Mesendoderm (in vitro differentiated cells): ENCODE results near the gene EIF2B5.

Source experiments
- DNase-seq: peaks from one replicate; pipeline ENCODE4 v3.0.0; 2013
- H2AK5ac ChIP-seq: 2 replicates; pipeline ENCODE4 v1.6.1; 2013; ENCODE audit warnings: low read length, inconsistent platforms
- H2BK120ac ChIP-seq: 2 replicates; pipeline ENCODE4 v1.6.1; 2013; ENCODE audit warnings: low read depth, mild to moderate bottlenecking, low read length, moderate library complexity, mixed read lengths
- H2BK15ac ChIP-seq: replicated peaks from 2 replicates; pipeline ENCODE4 v1.6.1; 2013; ENCODE audit warnings: low read depth, mild to moderate bottlenecking, moderate library complexity
- H2BK5ac ChIP-seq: 2 replicates; pipeline ENCODE4 v1.6.1; 2013; ENCODE audit warnings: low read length, inconsistent platforms
- H3K18ac ChIP-seq: 2 replicates; pipeline ENCODE4 v1.6.1; 2013; ENCODE audit warnings: mild to moderate bottlenecking, low read length, mixed read lengths
- H3K23ac ChIP-seq: one replicate; pipeline ENCODE4 v1.6.1; 2013; ENCODE audit warnings: low read length
- H3K27ac ChIP-seq: 2 replicates; pipeline ENCODE4 v1.5.1; 2013; ENCODE audit warnings: low read depth, mild to moderate bottlenecking, inconsistent platforms, low read length, moderate library complexity
- H3K27me3 ChIP-seq: 2 replicates; pipeline ENCODE4 v1.6.1; 2013; ENCODE audit warnings: low read length, control low read depth, mild to moderate bottlenecking, inconsistent platforms; ENCODE audit not compliant: insufficient read depth, poor library complexity
- H3K36me3 ChIP-seq: 2 replicates; pipeline ENCODE4 v1.6.1; 2013; ENCODE audit warnings: low read length, inconsistent platforms; ENCODE audit not compliant: control insufficient read depth, insufficient read depth
- H3K4ac ChIP-seq: one replicate; pipeline ENCODE4 v1.6.1; 2013; ENCODE audit warnings: low read depth, mild to moderate bottlenecking, low read length, moderate library complexity
- H3K4me1 ChIP-seq: 2 replicates; pipeline ENCODE4 v1.6.1; 2013; ENCODE audit warnings: low read depth, low read length, inconsistent platforms; ENCODE audit not compliant: control insufficient read depth
- H3K4me2 ChIP-seq: 2 replicates; pipeline ENCODE4 v1.6.1; 2013; ENCODE audit warnings: low read length
- H3K4me3 ChIP-seq: 2 replicates; pipeline ENCODE4 v1.5.1; 2013; ENCODE audit warnings: mild to moderate bottlenecking, low read length
- H3K56ac ChIP-seq: one replicate; pipeline ENCODE4 v1.6.1; 2013; ENCODE audit warnings: low read length
- H3K79me1 ChIP-seq: 2 replicates; pipeline ENCODE4 v1.6.1; 2013; ENCODE audit warnings: low read length, inconsistent platforms
- H3K79me2 ChIP-seq: 2 replicates; pipeline ENCODE4 v1.6.1; 2013; ENCODE audit warnings: mild to moderate bottlenecking, low read length; ENCODE audit not compliant: control insufficient read depth, insufficient read depth
- H3K9ac ChIP-seq: 2 replicates; pipeline ENCODE4 v1.6.1; 2013; ENCODE audit warnings: low read length, inconsistent platforms
- H4K5ac ChIP-seq: one replicate; pipeline ENCODE4 v1.6.1; 2013; ENCODE audit warnings: low read length
- H4K8ac ChIP-seq: one replicate; pipeline ENCODE4 v1.6.1; 2013; ENCODE audit warnings: low read depth, mild to moderate bottlenecking, control low read depth, low read length, moderate library complexity
- WGBS: extraction: QIAGEN DNeasy Blood & Tissue Kit; methylation state at CpG from one replicate; pipeline ENCODE4 v1.1.7; 2013; ENCODE audit warnings: low lambda C conversion rate, missing lambda C conversion rate; ENCODE audit not compliant: insufficient coverage; ENCODE audit errors: extremely low coverage; 5-methylcytosine and 5-hydroxymethylcytosine counted together

The EIF2B5 gene

GRCh38 chr3:184129012-184129411 is 6.1 kb upstream of the EIF2B5 start:
- no peak overlapping the region for H3K56ac ChIP-seq
- no CpG with 5 or more reads among the region's 2 CpGs for WGBS
- no peak overlapping the region for H3K4ac ChIP-seq
- H2AK5ac ChIP-seq: no peak overlapping the region
- no peak overlapping the region for H3K4me3 ChIP-seq
- H3K36me3 ChIP-seq: no peaks in the 10 kb centered on the region
- no peak overlapping the region for H2BK5ac ChIP-seq
- no peak overlapping the region for H3K9ac ChIP-seq
- no peak overlapping the region for H2BK15ac ChIP-seq
- no peaks in the 10 kb centered on the region for H3K79me1 ChIP-seq
- no peaks in the 10 kb centered on the region for H3K79me2 ChIP-seq
- H4K5ac ChIP-seq: no peak overlapping the region
- no peak overlapping the region for H3K23ac ChIP-seq
- H3K4me2 ChIP-seq: no peak overlapping the region
- no peak overlapping the region for H3K18ac ChIP-seq
- no peak overlapping the region for H3K27ac ChIP-seq
- no peaks in the 10 kb centered on the region for H3K4me1 ChIP-seq
- DNase-seq: peak; percentile 74
- H3K27me3 ChIP-seq: no peaks in the 10 kb centered on the region
- no peak overlapping the region for H2BK120ac ChIP-seq
- H4K8ac ChIP-seq: no peak overlapping the region

GRCh38 chr3:184132945-184133344 is 2.2 kb upstream of the EIF2B5 start:
- no peak overlapping the region for H2AK5ac ChIP-seq
- peaks cover 23% of the 10 kb centered on the region for H3K79me2 ChIP-seq
- no peak overlapping the region for H2BK120ac ChIP-seq
- H3K23ac ChIP-seq: no peak overlapping the region
- no peak overlapping the region for H4K8ac ChIP-seq
- peaks cover 6% of the 10 kb centered on the region for H3K4me1 ChIP-seq
- H2BK15ac ChIP-seq: no peak overlapping the region
- H3K4ac ChIP-seq: no peak overlapping the region
- no peak overlapping the region for H3K4me3 ChIP-seq
- peaks cover 18% of the 10 kb centered on the region for H3K79me1 ChIP-seq
- H3K27ac ChIP-seq: no peak overlapping the region
- DNase-seq: no peak
- no peaks in the 10 kb centered on the region for H3K27me3 ChIP-seq
- H3K18ac ChIP-seq: no peak overlapping the region
- WGBS: no CpG with 5 or more reads among the region's 4 CpGs
- H3K9ac ChIP-seq: no peak overlapping the region
- H2BK5ac ChIP-seq: no peak overlapping the region
- no peak overlapping the region for H3K4me2 ChIP-seq
- no peak overlapping the region for H3K56ac ChIP-seq
- H4K5ac ChIP-seq: no peak overlapping the region
- peaks cover 2% of the 10 kb centered on the region for H3K36me3 ChIP-seq

GRCh38 chr3:184133840-184134745 is 1.1 kb upstream of the EIF2B5 start:
- Histone ChIP-seq H3K27ac (no peak overlapping the region), H3K27me3 (no peaks in the 10 kb centered on the region), H3K4me2 (peak overlapping the region; percentile 97), H3K9ac (peak overlapping the region; percentile 91), H2BK15ac (no peak overlapping the region), H3K23ac (peak overlapping the region; percentile 67), H3K36me3 (peaks cover 2% of the 10 kb centered on the region), H3K18ac (peak overlapping the region; percentile 25), H2AK5ac (no peak overlapping the region), H3K4me1 (peaks cover 6% of the 10 kb centered on the region), H2BK5ac (no peak overlapping the region), H3K4me3 (peak overlapping the region; percentile 80), H4K5ac (no peak overlapping the region), H4K8ac (no peak overlapping the region), H3K4ac (peak overlapping the region; percentile 64), H3K79me1 (peaks cover 18% of the 10 kb centered on the region), H2BK120ac (no peak overlapping the region), H3K56ac (peak overlapping the region; percentile 93), H3K79me2 (peaks cover 23% of the 10 kb centered on the region)
- peak; percentile 90 for DNase-seq
- WGBS: no CpG with 5 or more reads among the region's 37 CpGs

- Histone ChIP-seq H3K36me3 (peaks cover 2% of the 10 kb centered on the region), H2BK15ac (no peak overlapping the region), H3K23ac (no peak overlapping the region), H2AK5ac (no peak overlapping the region), H3K4me3 (peak overlapping the region; percentile 80), H3K27me3 (no peaks in the 10 kb centered on the region), H3K4me1 (peaks cover 6% of the 10 kb centered on the region), H3K4ac (peak overlapping the region; percentile 64), H3K79me2 (peaks cover 23% of the 10 kb centered on the region), H3K9ac (peak overlapping the region; percentile 91), H3K18ac (peak overlapping the region; percentile 72), H3K56ac (peak overlapping the region; percentile 93), H3K4me2 (peak overlapping the region; percentile 97), H4K5ac (no peak overlapping the region), H3K79me1 (peaks cover 18% of the 10 kb centered on the region), H2BK120ac (no peak overlapping the region), H4K8ac (no peak overlapping the region), H2BK5ac (peak overlapping the region; percentile 82), H3K27ac (peak overlapping the region; percentile 45)
- WGBS: no CpG with 5 or more reads among the region's 21 CpGs
- no peak for DNase-seq
These were observed 411 bp upstream of the EIF2B5 start for GRCh38 chr3:184134746-184135148.

- Histone ChIP-seq H3K79me1 (peaks cover 20% of the 10 kb centered on the region), H3K27ac (no peak overlapping the region), H4K5ac (no peak overlapping the region), H4K8ac (no peak overlapping the region), H3K4me1 (peaks cover 6% of the 10 kb centered on the region), H3K9ac (peak overlapping the region; percentile 91), H3K56ac (peak overlapping the region; percentile 93), H2AK5ac (no peak overlapping the region), H3K27me3 (no peaks in the 10 kb centered on the region), H3K4me3 (peak overlapping the region; percentile 80), H3K79me2 (peaks cover 23% of the 10 kb centered on the region), H3K18ac (no peak overlapping the region), H2BK120ac (no peak overlapping the region), H3K4me2 (peak overlapping the region; percentile 83), H2BK5ac (no peak overlapping the region), H3K23ac (no peak overlapping the region), H2BK15ac (no peak overlapping the region), H3K4ac (peak overlapping the region; percentile 90), H3K36me3 (peaks cover 4% of the 10 kb centered on the region)
- DNase-seq: no peak
- no CpG with 5 or more reads among the region's 9 CpGs for WGBS
These were observed 728 bp downstream of the EIF2B5 start for GRCh38 chr3:184135911-184136260.
